ENCODE measurements around the gene SLC6A5.

DNA sequence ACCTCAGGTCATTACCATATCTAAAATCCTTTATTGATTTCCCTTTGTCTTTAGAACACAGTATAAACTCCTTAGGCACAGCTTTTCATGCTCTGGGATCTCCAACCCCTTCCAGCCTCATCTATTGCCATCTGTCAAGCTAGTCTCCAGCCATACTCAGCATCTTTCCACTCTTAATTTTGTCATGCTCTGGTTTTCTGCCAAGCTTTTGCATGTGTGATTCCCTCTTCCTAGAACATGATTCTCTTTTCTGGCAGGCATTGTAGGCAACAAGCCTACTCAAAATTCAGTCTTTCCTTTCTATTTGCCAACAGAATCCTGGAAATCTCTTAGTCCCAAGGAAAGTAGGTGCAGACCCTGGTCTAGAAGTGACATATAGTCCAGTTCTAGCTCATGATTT, 35.5 kb upstream of the SLC6A5 start:
- TF ChIP-seq, protein P1, sequence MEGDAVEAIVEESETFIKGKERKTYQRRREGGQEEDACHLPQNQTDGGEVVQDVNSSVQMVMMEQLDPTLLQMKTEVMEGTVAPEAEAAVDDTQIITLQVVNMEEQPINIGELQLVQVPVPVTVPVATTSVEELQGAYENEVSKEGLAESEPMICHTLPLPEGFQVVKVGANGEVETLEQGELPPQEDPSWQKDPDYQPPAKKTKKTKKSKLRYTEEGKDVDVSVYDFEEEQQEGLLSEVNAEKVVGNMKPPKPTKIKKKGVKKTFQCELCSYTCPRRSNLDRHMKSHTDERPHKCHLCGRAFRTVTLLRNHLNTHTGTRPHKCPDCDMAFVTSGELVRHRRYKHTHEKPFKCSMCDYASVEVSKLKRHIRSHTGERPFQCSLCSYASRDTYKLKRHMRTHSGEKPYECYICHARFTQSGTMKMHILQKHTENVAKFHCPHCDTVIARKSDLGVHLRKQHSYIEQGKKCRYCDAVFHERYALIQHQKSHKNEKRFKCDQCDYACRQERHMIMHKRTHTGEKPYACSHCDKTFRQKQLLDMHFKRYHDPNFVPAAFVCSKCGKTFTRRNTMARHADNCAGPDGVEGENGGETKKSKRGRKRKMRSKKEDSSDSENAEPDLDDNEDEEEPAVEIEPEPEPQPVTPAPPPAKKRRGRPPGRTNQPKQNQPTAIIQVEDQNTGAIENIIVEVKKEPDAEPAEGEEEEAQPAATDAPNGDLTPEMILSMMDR (IDR thresholded peaks at IDR 0.05; ENCODE audit: low read depth, low read length): no peak
- TF ChIP-seq EZH2phosphoT487 (IDR thresholded peaks at IDR 0.05; ENCODE audit: low read depth): no peak

Measured in OCI-LY3 (cell line).